PFSK-1 (cell line): ENCODE data around the gene BCORL1.
A peak's percentile ranks its signal among the peaks of the same experiment; 100 is the strongest.

Source experiments
- FOXP2 ChIP-seq: optimal IDR thresholded peaks from 2 replicates; pipeline ENCODE3; 2011; ENCODE audit warnings: borderline replicate concordance, control low read depth, inconsistent platforms; ENCODE audit not compliant: insufficient read depth; ENCODE audit errors: extremely low read length, extremely low read depth
- POLR2AphosphoS5 ChIP-seq: IDR thresholded peaks from 2 replicates; pipeline ENCODE4 v1.6.1; 2012; ENCODE audit warnings: low read depth, mild to moderate bottlenecking, control low read depth, low read length, moderate library complexity
- REST ChIP-seq, 2 experiments: IDR thresholded peaks; 2 replicates each; pipeline versions ENCODE4 v1.6.1 to v1.8.0; 2011 to 2012; ENCODE audit warnings: low read depth in 2 of 2, low read length in 2 of 2, control low read depth in 1 of 2, inconsistent platforms in 1 of 2, mild to moderate bottlenecking in 1 of 2, moderate library complexity in 1 of 2; ENCODE audit not compliant: insufficient read depth in 1 of 2
- SIN3A ChIP-seq: IDR thresholded peaks from 2 replicates; pipeline ENCODE4 v1.6.1; 2012; ENCODE audit warnings: mild to moderate bottlenecking, low read length, moderate library complexity, borderline replicate concordance; ENCODE audit not compliant: insufficient read depth
- TAF1 ChIP-seq: IDR thresholded peaks from 2 replicates; pipeline ENCODE4 v1.6.1; 2012; ENCODE audit warnings: low read length, control low read depth, borderline replicate concordance; ENCODE audit not compliant: insufficient read depth

BCORL1 gene

GRCh38 chrX:129957241-129958082, 25.0 kb upstream of the BCORL1 start:
- TF ChIP-seq TAF1 (no peak), POLR2AphosphoS5 (peak; percentile 68), SIN3A (no peak), REST (IDR thresholded peaks at IDR 0.05; ENCODE audit: insufficient read depth in 1 of 2, low read depth in 2 of 2, low read length in 2 of 2) (no peak), FOXP2 (no peak)

- TF ChIP-seq SIN3A, result no peak
- TF ChIP-seq POLR2AphosphoS5, result no peak
- TF ChIP-seq FOXP2, result no peak
- no peak for TF ChIP-seq REST (IDR thresholded peaks at IDR 0.05; ENCODE audit: insufficient read depth in 1 of 2, low read depth in 2 of 2, low read length in 2 of 2)
- TF ChIP-seq TAF1, result no peak
Observed at GRCh38 chrX:129958083-129958465, 24.4 kb upstream of the BCORL1 start.

GRCh38 chrX:129958814-129959492, 23.5 kb upstream of the BCORL1 start:
- no peak for TF ChIP-seq FOXP2
- TF ChIP-seq SIN3A, result no peak
- no peak for TF ChIP-seq TAF1
- no peak for TF ChIP-seq REST (IDR thresholded peaks at IDR 0.05; ENCODE audit: insufficient read depth in 1 of 2, low read depth in 2 of 2, low read length in 2 of 2)
- no peak for TF ChIP-seq POLR2AphosphoS5

DNA sequence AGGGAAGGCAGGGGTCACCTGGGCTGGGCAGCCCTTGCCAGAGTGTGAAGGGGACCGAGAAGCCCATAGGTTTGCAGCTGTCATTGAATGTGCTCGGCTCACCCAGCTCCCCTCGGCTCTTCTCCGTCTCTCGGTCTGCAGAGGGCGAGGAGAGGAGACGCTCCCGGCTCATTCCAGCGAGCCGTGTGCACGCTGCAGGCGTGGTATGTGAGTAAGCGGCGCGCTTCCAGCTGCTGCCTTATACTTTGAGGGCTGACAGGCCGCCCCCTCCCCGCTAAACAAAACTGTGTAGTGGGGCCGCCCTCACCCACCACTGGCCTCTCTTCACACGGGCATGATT, 23.0 kb upstream of the BCORL1 start:
- TF ChIP-seq REST (IDR thresholded peaks at IDR 0.05; ENCODE audit: insufficient read depth in 1 of 2, low read depth in 2 of 2, low read length in 2 of 2), result no peak
- no peak for TF ChIP-seq FOXP2
